NOMO-1 treated with DMSO at 0.1 percent for 48 hours (cell line): Measurements from ENCODE around the gene ATG2B.

Experiments used
- DNase-seq: peaks from one replicate; lab custom pipeline; 2025; ENCODE audit not compliant: unreplicated experiment; lab: John Stamatoyannopoulos, UW

ATG2B gene

DNA sequence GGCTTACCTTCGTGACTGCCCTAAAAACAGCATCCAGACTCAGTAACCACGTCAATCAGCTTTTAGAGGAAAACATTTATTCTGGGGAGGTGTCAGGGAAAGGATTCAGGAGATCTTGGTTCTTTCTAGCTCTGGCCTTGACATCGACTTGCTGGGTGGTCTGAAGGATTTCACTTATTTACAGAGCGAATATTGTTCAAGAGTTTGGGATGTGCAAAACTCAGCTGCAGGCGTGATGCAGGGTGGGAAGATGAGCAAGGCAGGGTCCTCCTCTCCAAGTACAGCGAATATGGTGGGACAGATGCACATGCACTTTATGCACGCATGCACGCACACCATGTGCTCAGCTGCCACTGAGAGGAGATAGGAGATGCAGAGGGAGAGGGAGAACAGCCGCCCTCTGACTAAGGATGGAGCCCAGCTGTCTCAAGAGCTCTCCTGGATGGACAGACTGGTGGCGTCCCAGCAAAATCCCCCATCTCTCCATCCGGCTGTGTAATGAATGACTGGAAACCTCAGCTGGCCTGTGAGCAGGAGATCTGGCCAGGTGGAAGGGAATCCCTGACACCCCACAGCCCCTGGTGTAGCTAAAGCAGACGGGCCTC lies 131.5 kb downstream of the ATG2B start:
- DNase-seq = no peak

- DNase-seq = no peak
These were observed 132.1 kb downstream of the ATG2B start for GRCh38 chr14:96231056-96231455.

DNA sequence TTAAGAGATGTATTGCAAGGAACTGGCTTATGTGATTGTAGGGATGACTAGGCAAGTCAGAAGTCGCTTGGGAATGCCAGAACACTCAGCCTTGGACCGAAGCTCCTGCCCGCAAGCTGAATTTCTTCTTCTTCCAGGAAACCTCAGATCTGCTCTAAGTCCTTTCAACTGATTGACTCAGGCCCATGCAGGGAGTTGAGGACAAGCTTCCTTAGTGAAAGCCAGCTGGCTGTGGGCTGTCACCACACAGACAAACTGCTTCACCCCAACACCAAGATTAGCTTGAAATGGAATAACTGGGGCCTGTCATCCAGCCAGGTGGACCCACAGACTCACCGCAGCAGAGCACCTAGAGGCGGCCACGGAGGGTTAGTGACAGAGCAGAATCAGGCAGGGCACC lies 133.8 kb downstream of the ATG2B start:
- no peak for DNase-seq
